Measurements from ENCODE around the gene DKK3. TPM values are rescaled to one million over a fixed set of nuclear protein-coding genes. Genes with fewer than 3 reads are reported as not detected.

DKK3 gene
- total RNA-seq, 1 donor from 2014 or later: 225 TPM

- FAIRE-seq (no peak), DNase-seq (ENCODE audit: low spot score in 2 of 2) (no peak)
These were observed 52.4 kb downstream of the DKK3 start for GRCh38 chr11:11956006-11956405.

GRCh38 chr11:11952036-11952435 is 56.4 kb downstream of the DKK3 start:
- DNase-seq (ENCODE audit: low spot score in 2 of 2) (no peak), FAIRE-seq (no peak)

DNA sequence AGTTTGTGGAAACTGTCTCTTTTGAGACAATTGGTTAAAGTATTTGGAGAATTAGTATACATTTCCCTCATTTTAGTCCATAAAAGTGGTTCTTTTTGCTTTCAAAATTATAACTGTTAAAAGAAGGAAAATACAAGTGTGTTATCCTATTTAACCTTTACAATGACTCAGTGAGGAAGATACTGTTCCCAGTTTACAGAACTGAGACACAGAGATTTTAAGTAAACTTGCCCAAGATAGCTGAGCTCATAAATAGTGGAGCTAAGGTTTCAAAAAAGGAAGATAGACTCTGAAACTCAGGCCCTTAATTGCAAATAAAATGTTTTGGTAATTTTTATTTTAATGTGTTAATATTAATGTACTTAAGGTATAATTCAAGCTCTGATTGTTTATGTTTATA is 58.9 kb downstream of the DKK3 start:
- FAIRE-seq (no peak), DNase-seq (ENCODE audit: low spot score in 2 of 2) (no peak)

DNA sequence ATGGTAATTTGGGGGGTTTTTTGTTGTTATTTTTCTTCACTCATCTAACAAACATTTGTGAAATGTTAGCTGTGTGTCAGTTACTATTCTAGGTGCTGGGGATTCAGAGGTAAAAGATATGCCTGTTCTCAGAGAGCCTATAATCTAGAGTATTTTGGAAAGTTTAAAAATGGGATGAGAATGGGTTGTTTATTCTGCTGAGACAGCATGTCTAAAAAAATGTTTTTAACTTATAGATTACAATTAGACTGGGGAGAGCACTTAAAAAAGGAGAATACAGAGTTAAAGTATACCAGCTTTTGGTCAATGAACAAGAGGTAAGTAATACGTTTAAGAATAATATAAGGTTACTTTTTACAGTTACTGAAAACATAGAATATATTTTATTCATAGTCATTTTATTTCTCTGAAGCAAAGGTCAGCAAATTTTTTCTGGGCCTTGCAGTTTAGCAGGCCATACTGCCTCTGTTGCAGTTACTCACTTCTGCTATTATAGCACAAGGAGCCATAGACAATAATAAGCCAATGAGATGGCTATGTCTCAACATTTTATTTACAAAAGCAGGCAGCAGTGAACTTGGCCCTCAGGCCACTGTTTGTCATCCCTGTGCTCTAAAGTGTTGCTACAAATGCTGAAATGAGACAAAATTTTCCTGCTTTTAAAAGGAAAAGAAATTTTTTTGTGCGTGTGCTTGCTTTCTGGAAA is 60.0 kb downstream of the DKK3 start:
- no peak for FAIRE-seq
- no peak for DNase-seq (ENCODE audit: low spot score in 2 of 2)

DNA sequence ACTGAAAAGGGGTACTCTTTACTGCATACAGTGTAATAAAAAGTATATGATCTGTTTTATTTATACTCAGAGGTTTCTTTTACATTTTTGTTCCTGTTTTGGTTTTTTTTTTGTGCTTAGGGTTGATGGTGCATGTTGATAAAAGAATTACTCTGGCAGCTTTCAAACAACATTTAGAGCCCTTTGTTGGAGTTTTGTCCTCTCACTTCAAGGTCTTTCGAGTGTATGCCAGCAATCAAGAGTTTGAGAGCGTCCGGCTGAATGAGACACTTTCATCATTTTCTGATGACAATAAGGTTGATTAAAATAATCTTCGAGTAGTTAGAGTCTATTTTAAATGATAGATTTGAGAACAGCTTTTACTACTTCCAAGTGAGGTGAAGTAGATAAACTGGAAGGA is 60.6 kb downstream of the DKK3 start:
- no peak for DNase-seq (ENCODE audit: low spot score in 2 of 2)
- no peak for FAIRE-seq

DNA sequence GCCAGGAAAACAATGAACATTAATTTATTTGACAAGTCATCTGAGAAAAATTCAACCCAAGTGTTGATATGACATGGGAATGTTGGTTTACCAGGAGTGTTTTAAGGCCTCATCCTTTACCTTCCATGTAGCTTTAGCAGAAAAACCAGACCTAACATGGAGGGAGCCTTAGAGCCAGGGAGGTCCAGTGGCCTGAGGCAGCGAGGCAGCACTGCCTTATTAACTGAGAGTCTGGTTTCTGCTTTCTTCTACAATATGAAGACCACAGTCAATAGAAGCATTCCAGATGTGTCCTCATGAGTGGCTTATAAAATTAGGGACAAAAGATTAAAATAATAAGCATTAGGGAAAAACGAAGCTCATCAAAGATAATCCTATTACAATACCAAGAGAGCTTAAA is 61.5 kb downstream of the DKK3 start:
- no peak for DNase-seq (ENCODE audit: low spot score in 2 of 2)
- FAIRE-seq: no peak

GRCh38 chr11:11946180-11946579 is 62.2 kb downstream of the DKK3 start:
- DNase-seq (ENCODE audit: low spot score in 2 of 2) (no peak), FAIRE-seq (no peak)

DNA sequence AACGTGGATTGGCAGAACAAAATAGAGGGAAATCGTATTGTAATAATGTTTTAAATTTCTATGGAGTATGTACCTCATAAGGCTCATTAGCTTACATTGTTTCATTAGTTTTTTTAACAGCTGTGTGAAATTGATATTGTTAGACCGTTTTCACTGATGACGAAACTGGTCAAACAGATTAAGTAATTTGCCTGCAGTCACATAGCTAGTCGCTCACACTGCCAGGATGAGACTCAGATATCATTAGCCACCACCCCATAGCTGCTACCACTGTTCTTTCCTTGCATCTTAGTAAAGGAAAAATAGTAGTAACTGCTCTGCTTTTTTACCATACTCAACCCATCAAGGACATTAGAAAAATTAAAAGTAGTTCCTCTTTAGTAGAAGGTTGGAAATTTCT is 64.0 kb downstream of the DKK3 start:
- FAIRE-seq: no peak
- DNase-seq (ENCODE audit: low spot score in 2 of 2): no peak

DNA sequence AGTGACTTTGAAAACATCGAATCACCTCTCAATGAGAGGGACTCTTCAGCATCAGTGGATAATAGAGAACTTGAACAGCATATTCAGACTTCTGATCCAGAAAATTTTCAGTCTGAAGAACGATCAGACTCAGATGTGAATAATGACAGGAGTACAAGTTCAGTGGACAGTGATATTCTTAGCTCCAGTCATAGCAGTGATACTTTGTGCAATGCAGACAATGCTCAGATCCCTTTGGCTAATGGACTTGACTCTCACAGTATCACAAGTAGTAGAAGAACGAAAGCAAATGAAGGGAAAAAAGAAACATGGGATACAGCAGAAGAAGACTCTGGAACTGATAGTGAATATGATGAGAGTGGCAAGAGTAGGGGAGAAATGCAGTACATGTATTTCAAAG is 65.8 kb downstream of the DKK3 start:
- FAIRE-seq: no peak
- DNase-seq (ENCODE audit: low spot score in 2 of 2): no peak

DNA sequence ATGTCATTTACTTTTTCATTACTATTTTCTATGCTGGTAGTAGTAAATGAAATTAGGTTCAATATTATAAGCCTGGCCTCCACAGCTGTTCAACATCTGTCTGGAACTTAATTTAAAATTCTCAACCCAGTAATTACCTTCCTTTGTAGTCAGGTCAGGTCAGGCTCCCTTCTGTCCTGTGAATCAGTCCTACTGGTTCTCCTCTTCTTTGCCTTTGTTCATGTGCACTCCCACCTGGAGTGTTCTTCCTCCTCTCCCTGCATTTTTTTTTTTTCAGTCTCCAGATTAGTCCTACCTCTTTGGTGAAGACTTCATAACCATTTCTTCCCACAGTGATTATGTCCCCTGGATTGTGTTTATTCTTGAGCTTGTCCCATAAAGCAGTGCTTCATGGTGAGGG is 67.9 kb downstream of the DKK3 start:
- FAIRE-seq (no peak), DNase-seq (ENCODE audit: low spot score in 2 of 2) (no peak)

DNA sequence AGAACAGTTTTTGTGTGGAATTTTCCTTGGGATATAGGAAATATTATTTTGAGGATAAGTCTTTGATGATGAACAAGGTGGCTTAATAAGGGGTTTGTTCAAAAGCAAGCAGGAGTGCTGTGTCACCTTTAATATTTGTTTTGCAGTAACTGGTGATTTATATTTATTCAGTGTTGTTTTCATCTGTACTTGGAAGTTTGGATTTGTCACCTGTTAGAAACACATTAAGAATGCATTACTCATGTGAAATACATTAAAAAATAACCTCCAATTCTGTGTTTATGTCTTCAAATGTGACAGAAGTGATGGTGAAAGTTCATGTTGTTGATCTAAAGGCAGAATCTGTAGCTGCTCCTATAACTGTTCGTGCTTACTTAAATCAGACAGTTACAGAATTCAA is 70.5 kb downstream of the DKK3 start:
- FAIRE-seq (no peak), DNase-seq (ENCODE audit: low spot score in 2 of 2) (no peak)

- FAIRE-seq: no peak
- DNase-seq (ENCODE audit: low spot score in 2 of 2): no peak
These were observed 71.0 kb downstream of the DKK3 start for GRCh38 chr11:11937433-11937832.

GRCh38 chr11:11935536-11935935 is 72.9 kb downstream of the DKK3 start:
- FAIRE-seq: no peak
- DNase-seq (ENCODE audit: low spot score in 2 of 2): no peak

DNA sequence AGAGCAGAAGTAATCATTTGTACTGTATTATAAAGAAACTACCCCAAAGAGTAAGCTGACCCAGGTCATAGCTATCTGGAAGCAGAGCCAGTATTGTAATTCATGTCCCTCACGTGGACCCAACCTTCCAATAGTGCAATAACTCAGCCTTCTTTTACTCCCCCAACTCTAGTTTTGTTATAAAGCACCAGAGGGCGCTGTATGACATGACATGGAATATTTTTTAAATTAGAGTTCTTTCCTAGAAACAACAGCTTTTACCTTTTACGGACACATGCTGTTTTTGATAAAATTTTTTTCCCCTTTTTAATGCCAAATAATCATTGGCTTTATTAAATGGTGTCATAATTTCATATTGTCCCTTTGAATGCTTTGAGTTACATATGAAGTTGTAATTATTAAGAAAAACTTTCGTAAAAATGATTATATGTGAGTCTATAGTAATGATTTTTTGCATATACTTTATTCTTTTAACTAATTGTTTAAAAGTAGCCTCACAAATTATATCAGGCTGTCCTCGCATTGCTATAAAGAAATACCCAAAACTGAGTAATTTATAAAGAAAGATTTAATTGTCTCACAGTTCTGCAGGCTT is 76.9 kb downstream of the DKK3 start:
- peak; percentile 1 to 4 for DNase-seq (ENCODE audit: low spot score in 2 of 2)
- peak; percentile 74 for FAIRE-seq

GRCh38 chr11:11929920-11930319 is 78.5 kb downstream of the DKK3 start:
- FAIRE-seq (no peak), DNase-seq (ENCODE audit: low spot score in 2 of 2) (no peak)

DNA sequence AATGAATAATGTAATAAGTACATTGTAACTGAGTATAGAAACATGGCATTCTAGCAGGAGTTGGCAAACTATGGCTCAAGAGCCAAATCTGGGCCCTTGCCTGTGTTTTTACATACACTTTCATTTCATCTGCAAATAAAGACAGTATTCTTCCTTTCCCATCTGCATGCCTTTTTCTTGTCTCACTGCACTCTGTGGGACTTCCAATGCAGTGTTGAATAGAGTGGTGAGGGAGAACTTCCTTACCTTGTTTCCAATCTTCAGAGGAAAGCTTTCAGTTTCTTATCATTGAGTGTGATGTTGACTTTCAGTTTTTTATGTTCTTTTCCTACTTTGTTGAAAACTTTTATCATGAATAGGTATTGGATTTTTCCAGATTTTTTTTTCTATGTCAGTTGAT is 84.6 kb downstream of the DKK3 start:
- DNase-seq (ENCODE audit: low spot score in 2 of 2) (no peak), FAIRE-seq (no peak)

DNA sequence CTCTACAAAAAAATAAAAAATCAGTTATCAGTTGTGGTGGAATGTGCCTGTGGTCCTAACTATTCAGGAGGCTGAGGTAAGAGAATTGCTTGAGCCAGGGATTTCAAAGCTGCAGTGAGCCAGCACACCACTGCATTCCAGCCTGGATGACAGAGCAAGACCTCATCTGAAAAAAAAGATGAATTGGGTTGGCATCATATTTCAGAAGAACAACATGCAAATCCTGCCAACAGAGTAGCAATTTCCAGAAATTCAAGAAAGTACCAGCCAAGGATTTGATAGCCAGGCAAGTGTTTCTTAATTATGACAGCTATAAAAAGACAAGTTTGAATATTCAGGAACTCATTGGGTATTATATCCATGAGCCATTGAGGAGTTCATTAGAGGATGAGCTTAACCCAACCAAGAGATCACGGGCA is 91.4 kb downstream of the DKK3 start:
- no peak for DNase-seq (ENCODE audit: low spot score in 2 of 2)
- FAIRE-seq: no peak

DNA sequence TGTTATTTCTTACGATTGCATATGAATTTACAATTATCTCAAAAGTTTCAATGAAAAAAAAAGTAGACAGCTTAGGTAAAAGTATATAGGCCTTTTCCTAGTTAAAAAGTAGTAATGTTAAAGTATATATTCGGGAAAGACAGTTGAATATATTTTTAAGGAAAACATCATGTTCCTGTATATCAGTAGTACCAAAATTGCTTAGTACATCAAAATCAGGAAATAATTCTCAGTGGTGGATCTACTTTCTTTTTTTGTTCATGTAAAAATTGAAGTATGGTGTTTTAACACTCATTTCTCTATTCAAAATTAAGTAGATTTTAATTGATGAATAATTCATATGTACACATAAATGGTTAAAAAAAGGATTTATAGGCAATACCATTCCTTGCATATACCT is 92.8 kb downstream of the DKK3 start:
- no peak for FAIRE-seq
- DNase-seq (ENCODE audit: low spot score in 2 of 2): no peak

- DNase-seq (ENCODE audit: low spot score in 2 of 2) (no peak), FAIRE-seq (no peak)
These were observed 95.0 kb downstream of the DKK3 start for GRCh38 chr11:11913395-11913794.
